Effector memory CD4-positive, alpha-beta T cell (primary cell): ENCODE data around the gene ZNF212.

Experiments used
- DNase-seq, 3 donors: peaks; one replicate each; pipeline ENCODE4 v3.0.0-alpha.2; 2020
- H3K27ac ChIP-seq: 2 replicates; pipeline ENCODE4 v1.7.0; 2013; ENCODE audit warnings: mild to moderate bottlenecking, low read length, moderate library complexity; ENCODE audit not compliant: insufficient read depth, poor library complexity, severe bottlenecking
- H3K27me3 ChIP-seq: replicated peaks from 2 replicates; pipeline ENCODE4 v1.7.0; 2013; ENCODE audit warnings: mild to moderate bottlenecking, low read length; ENCODE audit not compliant: insufficient read depth, control insufficient read depth, poor library complexity, severe bottlenecking
- H3K36me3 ChIP-seq: 2 replicates; pipeline ENCODE4 v1.7.0; 2013; ENCODE audit warnings: mild to moderate bottlenecking, low read length, moderate library complexity; ENCODE audit not compliant: control insufficient read depth, insufficient read depth
- H3K4me1 ChIP-seq: 2 replicates; pipeline ENCODE4 v1.7.0; 2013; ENCODE audit warnings: low read length, mild to moderate bottlenecking; ENCODE audit not compliant: control insufficient read depth, insufficient read depth, poor library complexity, severe bottlenecking
- H3K4me3 ChIP-seq: 2 replicates; pipeline ENCODE4 v1.7.0; 2013; ENCODE audit warnings: low read length, low read depth, mild to moderate bottlenecking; ENCODE audit not compliant: insufficient read depth, poor library complexity, severe bottlenecking
- H3K9me3 ChIP-seq: 2 replicates; pipeline ENCODE4 v1.7.0; 2013; ENCODE audit warnings: mild to moderate bottlenecking, low read length, moderate library complexity; ENCODE audit not compliant: control insufficient read depth
- total RNA-seq, 3 donors: gene quantifications; one replicate each; lab custom pipeline; 2026; lab: John Stamatoyannopoulos, UW

ZNF212 gene
- 5.7 to 14.3 (median 10.8) reads per million in 3 donors for total RNA-seq

GRCh38 chr7:149239345-149240143 lies at the start of gene ZNF212:
Gene ZNF212, plus strand, starts transcription at chr7:149239651. Its CDS starts 128 bp downstream, at chr7:149239779.
- DNase-seq = peak; percentile 67 to 78 (median 75)
- Histone ChIP-seq H3K27me3 (no peaks in the 10 kb centered on the region), H3K9me3 (no peaks in the 10 kb centered on the region), H3K36me3 (no peaks in the 10 kb centered on the region), H3K27ac (peak within 1 kb of the TSS; percentile 69), H3K4me1 (peaks cover 10% of the 10 kb centered on the region), H3K4me3 (peak within 1 kb of the TSS; percentile 98)

DNA sequence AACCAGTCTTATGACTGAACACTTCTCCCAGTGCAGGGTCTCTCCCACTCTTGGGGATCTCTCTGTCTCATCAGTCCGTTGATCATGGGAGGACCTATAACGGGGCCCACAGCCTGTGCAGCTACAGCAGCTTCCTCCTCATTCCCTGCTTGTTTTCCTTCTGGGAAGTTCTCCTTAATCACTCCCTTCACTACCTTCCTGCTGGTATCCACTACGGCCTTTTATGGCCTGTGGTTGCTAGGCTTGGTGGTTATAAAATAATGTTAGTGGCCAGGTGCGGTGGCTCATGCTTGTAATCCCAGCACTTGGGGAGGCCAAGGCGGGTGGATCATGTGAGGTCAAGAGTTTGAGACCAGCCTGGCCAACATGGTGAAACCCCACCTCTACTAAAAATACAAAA lies 47.6 kb upstream of the ZNF212 start:
- Histone ChIP-seq H3K4me1 (peaks cover 7% of the 10 kb centered on the region), H3K9me3 (no peaks in the 10 kb centered on the region), H3K27me3 (no peaks in the 10 kb centered on the region), H3K4me3 (no peak overlapping the region), H3K36me3 (no peaks in the 10 kb centered on the region), H3K27ac (no peak overlapping the region)
- DNase-seq = no peak

DNA sequence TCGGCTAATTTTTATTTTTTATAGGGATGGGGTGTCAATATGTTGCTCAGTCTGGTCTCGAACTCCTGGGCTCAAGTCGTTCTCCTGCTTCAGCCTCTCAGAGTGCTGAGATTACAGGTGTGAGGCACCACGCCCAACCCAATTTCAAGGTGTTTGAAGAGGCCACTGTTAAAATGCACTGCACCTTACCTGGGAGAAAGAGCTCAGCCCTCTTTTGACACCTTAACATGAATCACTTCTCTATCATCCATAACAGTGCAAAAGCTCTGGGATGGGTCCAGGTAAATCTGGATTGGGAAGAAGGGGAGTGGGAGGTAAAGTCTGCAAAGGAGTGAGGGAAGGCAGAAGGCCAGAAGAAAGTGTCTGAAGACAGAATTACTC lies 44.7 kb upstream of the ZNF212 start:
- Histone ChIP-seq H3K9me3 (no peaks in the 10 kb centered on the region), H3K4me3 (peak overlapping the region; percentile 83), H3K4me1 (peaks cover 9% of the 10 kb centered on the region), H3K36me3 (peaks cover 16% of the 10 kb centered on the region), H3K27me3 (no peaks in the 10 kb centered on the region), H3K27ac (no peak overlapping the region)
- DNase-seq = no peak

DNA sequence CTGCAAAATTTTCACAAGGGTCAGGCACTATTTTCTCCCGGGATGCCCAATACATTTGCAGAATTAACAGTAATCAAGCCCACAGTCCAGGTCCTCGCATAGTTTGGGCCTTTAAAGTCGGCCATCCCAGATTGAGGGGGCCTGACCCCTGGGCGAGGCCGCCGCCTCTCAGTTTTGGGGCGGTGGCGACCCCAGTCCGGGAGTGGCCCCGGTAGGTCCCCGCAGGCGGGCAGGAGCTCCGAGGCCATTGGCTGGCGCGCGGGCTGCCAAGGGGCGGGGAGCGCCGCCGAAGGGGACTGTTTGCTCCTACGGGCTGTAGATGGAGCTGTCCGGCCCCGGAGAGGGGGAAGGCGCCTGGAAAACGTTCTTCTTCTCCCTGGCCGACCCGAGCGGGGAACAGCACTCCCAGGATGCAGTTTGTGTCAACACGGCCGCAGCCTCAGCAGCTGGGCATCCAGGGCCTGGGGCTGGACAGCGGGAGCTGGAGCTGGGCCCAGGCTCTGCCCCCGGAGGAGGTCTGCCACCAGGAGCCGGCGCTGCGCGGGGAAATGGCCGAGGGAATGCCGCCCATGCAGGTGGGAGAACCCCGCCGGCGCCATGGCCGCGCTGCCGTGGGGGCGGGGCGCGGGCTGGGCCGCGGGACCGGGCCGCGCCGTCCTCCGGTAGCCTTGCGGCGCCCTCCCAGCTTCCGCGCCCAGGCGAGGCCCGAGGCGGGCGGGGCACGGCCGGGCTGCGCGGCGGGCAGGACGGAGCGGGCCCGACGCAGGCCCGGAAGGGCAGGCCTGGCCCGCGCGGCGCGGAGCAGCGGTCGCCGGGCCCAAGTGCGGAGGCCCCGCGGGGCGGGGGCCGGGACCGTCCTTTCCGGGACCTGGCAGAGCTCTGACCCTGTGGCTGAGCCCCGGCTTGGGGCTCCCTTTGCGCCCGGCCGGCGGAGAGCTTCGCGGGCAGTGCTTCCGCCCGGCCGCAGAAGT lies 44.0 kb upstream of the ZNF212 start, which contains the start of gene ZNF282:
ZNF282 (plus strand) TSS at position 367 of the 971 bp plus-strand sequence; CDS start at position 411, 44 bp downstream.
- Histone ChIP-seq H3K4me3 (peak within 1 kb of the TSS; percentile 83), H3K9me3 (no peaks in the 10 kb centered on the region), H3K27ac (peak within 1 kb of the TSS; percentile 66), H3K36me3 (peaks cover 16% of the 10 kb centered on the region), H3K27me3 (no peaks in the 10 kb centered on the region), H3K4me1 (peaks cover 9% of the 10 kb centered on the region)
- peak; percentile 28 to 51 (median 43) for DNase-seq

GRCh38 chr7:149196151-149196704 lies 43.2 kb upstream of the ZNF212 start:
- Histone ChIP-seq H3K4me1 (peaks cover 9% of the 10 kb centered on the region), H3K27ac (peak overlapping the region; percentile 57), H3K9me3 (no peaks in the 10 kb centered on the region), H3K4me3 (peak overlapping the region; percentile 66), H3K36me3 (peaks cover 23% of the 10 kb centered on the region), H3K27me3 (no peaks in the 10 kb centered on the region)
- no peak for DNase-seq

GRCh38 chr7:149196705-149197171 lies 42.7 kb upstream of the ZNF212 start:
- Histone ChIP-seq H3K27me3 (no peaks in the 10 kb centered on the region), H3K27ac (peak overlapping the region; percentile 57), H3K9me3 (no peaks in the 10 kb centered on the region), H3K4me3 (peak overlapping the region; percentile 66), H3K36me3 (peaks cover 24% of the 10 kb centered on the region), H3K4me1 (peaks cover 9% of the 10 kb centered on the region)
- DNase-seq = no peak

DNA sequence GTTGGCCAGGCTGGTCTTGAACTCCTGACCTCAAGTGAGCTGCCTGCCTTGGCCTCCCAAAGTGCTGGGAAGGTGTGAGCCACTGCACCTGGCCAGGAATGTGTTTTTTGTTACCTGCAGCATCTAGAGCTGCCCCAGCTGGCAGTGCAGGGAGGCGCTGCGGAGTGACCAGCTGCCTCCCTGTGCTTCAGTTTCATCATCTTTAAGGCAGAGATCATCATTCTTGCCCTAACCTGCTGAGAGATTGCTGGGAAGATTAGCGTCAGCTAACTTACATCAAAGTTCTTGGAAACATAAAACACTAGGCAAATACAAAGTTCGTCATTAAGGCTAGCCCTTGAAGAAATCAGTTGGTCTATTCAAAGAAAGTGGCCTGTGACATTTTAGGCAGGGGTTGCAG lies 41.8 kb upstream of the ZNF212 start:
- Histone ChIP-seq H3K4me1 (peaks cover 9% of the 10 kb centered on the region), H3K36me3 (peaks cover 24% of the 10 kb centered on the region), H3K4me3 (no peak overlapping the region), H3K27me3 (no peaks in the 10 kb centered on the region), H3K27ac (no peak overlapping the region), H3K9me3 (no peaks in the 10 kb centered on the region)
- no peak for DNase-seq

DNA sequence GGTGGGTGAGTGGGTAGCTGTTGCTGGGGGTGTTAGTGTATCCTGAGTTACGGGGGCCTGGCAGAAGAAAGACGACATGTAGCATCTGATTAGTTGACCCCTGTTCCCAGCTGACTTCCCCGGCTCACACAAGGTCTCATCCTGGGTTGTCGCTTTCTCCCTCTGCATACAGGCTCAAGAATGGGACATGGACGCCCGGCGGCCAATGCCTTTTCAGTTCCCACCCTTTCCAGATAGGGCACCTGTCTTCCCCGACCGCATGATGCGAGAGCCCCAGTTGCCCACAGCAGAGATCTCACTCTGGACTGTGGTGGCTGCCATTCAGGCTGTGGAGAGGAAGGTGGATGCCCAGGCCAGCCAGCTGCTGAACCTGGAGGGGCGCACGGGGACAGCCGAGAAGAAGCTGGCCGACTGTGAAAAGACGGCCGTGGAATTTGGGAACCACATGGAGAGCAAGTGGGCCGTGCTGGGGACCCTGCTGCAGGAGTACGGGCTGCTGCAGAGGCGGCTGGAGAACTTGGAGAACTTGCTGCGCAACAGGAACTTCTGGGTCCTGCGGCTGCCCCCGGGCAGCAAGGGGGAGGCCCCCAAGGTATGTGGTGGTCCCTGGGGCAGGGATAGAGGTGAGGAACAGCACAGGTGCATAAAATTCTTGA lies 41.2 kb upstream of the ZNF212 start:
- no peak overlapping the region for H3K27ac ChIP-seq
- H3K36me3 ChIP-seq = peaks cover 29% of the 10 kb centered on the region
- H3K9me3 ChIP-seq = no peaks in the 10 kb centered on the region

GRCh38 chr7:149199234-149199995 lies 40.0 kb upstream of the ZNF212 start:
- DNase-seq = no peak
- H3K9me3 ChIP-seq = no peaks in the 10 kb centered on the region
- peaks cover 35% of the 10 kb centered on the region for H3K36me3 ChIP-seq
- H3K4me3 ChIP-seq = no peak overlapping the region
- peaks cover 9% of the 10 kb centered on the region for H3K4me1 ChIP-seq
- H3K27me3 ChIP-seq = no peaks in the 10 kb centered on the region
- H3K27ac ChIP-seq = no peak overlapping the region

More for the DNA sequence above, 41.2 kb upstream of the ZNF212 start:
- Histone ChIP-seq H3K4me3 (no peak overlapping the region), H3K4me1 (peaks cover 9% of the 10 kb centered on the region), H3K27me3 (no peaks in the 10 kb centered on the region)
- DNase-seq = no peak
